ENCODE results near the gene ZNF280D. TPM values are rescaled to one million over a fixed set of nuclear protein-coding genes. Genes with fewer than 3 reads are reported as not detected.

ZNF280D gene
- polyA plus RNA-seq, 2 of the 4 experiments (the other 2 are of a cell fraction): 13.4 to 21.8 TPM

GRCh38 chr15:56659197-56659596 lies 74.1 kb downstream of the ZNF280D start (continued):
- TF ChIP-seq, protein P1, sequence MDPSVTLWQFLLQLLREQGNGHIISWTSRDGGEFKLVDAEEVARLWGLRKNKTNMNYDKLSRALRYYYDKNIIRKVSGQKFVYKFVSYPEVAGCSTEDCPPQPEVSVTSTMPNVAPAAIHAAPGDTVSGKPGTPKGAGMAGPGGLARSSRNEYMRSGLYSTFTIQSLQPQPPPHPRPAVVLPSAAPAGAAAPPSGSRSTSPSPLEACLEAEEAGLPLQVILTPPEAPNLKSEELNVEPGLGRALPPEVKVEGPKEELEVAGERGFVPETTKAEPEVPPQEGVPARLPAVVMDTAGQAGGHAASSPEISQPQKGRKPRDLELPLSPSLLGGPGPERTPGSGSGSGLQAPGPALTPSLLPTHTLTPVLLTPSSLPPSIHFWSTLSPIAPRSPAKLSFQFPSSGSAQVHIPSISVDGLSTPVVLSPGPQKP (IDR thresholded peaks at IDR 0.05; ENCODE audit: low read depth, low read length): no peak
- TF ChIP-seq NR3C1 (IDR thresholded peaks at IDR 0.05) (no peak), NFE2L2 (conservative IDR thresholded peaks at IDR 0.05; ENCODE audit: low read length) (no peak), HOXB13 (CRISPR knock-in tag; IDR thresholded peaks at IDR 0.05; ENCODE audit: low read depth) (no peak), HMGXB4 (CRISPR knock-in tag; IDR thresholded peaks at IDR 0.05; ENCODE audit: borderline replicate concordance) (no peak)

- DNase-seq (ENCODE audit: low read depth in 1 of 2, low spot score in 1 of 2) (no peak), ATAC-seq (no peak), FAIRE-seq (peak; percentile 88)
- Histone ChIP-seq H3K4me1 (no peaks in the 10 kb centered on the region), H3K4me3 (no peak overlapping the region), H3K9me3 (no peaks in the 10 kb centered on the region), H3K4me2 (no peak overlapping the region), H3K27ac (no peak overlapping the region)
- ChIA-PET CTCF (no interaction called here), POLR2A (no interaction called here)
- 85% methylated on average over 3 of the region's 3 CpGs for WGBS (ENCODE audit: missing lambda C conversion rate)
- no peak for TF ChIP-seq NFE2L2 (conservative IDR thresholded peaks at IDR 0.05; ENCODE audit: low read length)
- TF ChIP-seq, protein P2, sequence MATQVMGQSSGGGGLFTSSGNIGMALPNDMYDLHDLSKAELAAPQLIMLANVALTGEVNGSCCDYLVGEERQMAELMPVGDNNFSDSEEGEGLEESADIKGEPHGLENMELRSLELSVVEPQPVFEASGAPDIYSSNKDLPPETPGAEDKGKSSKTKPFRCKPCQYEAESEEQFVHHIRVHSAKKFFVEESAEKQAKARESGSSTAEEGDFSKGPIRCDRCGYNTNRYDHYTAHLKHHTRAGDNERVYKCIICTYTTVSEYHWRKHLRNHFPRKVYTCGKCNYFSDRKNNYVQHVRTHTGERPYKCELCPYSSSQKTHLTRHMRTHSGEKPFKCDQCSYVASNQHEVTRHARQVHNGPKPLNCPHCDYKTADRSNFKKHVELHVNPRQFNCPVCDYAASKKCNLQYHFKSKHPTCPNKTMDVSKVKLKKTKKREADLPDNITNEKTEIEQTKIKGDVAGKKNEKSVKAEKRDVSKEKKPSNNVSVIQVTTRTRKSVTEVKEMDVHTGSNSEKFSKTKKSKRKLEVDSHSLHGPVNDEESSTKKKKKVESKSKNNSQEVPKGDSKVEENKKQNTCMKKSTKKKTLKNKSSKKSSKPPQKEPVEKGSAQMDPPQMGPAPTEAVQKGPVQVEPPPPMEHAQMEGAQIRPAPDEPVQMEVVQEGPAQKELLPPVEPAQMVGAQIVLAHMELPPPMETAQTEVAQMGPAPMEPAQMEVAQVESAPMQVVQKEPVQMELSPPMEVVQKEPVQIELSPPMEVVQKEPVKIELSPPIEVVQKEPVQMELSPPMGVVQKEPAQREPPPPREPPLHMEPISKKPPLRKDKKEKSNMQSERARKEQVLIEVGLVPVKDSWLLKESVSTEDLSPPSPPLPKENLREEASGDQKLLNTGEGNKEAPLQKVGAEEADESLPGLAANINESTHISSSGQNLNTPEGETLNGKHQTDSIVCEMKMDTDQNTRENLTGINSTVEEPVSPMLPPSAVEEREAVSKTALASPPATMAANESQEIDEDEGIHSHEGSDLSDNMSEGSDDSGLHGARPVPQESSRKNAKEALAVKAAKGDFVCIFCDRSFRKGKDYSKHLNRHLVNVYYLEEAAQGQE (IDR thresholded peaks at IDR 0.05): no peak
- TF ChIP-seq JUNB (IDR thresholded peaks at IDR 0.05): no peak
- TF ChIP-seq E2F6 (IDR thresholded peaks at IDR 0.05; ENCODE audit: borderline replicate concordance, low read depth): no peak
- TF ChIP-seq, protein P3, sequence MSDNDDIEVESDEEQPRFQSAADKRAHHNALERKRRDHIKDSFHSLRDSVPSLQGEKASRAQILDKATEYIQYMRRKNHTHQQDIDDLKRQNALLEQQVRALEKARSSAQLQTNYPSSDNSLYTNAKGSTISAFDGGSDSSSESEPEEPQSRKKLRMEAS (IDR thresholded peaks at IDR 0.05): no peak
- TF ChIP-seq ZC3H11A (IDR thresholded peaks at IDR 0.05): no peak
- TF ChIP-seq SREBF2 (IDR thresholded peaks at IDR 0.05): no peak
- TF ChIP-seq EHMT2 (IDR thresholded peaks at IDR 0.05; ENCODE audit: low read depth): no peak
- TF ChIP-seq ZFP36 (IDR thresholded peaks at IDR 0.05; ENCODE audit: borderline replicate concordance, partially characterized antibody): no peak
- TF ChIP-seq HOXB5 (CRISPR knock-in tag; IDR thresholded peaks at IDR 0.05): no peak
- TF ChIP-seq MYC (IDR thresholded peaks at IDR 0.05; ENCODE audit: borderline replicate concordance, low read length): no peak
- no peak for TF ChIP-seq TFCP2L1 (CRISPR knock-in tag; IDR thresholded peaks at IDR 0.05)
- no peak for TF ChIP-seq FOSB (CRISPR knock-in tag; IDR thresholded peaks at IDR 0.05)
- no peak for TF ChIP-seq CEBPB (IDR thresholded peaks at IDR 0.05)
Observed at GRCh38 chr15:56654624-56655023, 78.7 kb downstream of the ZNF280D start.

GRCh38 chr15:56654216-56654615 lies 79.1 kb downstream of the ZNF280D start:
- POLR2A ChIA-PET: no interaction called here

More at GRCh38 chr15:56654216-56654615, 79.1 kb downstream of the ZNF280D start:
- 88% methylated on average over 1 of the region's 1 CpG for WGBS (ENCODE audit: missing lambda C conversion rate)
- H3K4me2 ChIP-seq: no peak overlapping the region
- no peak for DNase-seq (ENCODE audit: low read depth in 1 of 2, low spot score in 1 of 2)
- no peak for ATAC-seq
- H3K27ac ChIP-seq: no peak overlapping the region
- no peaks in the 10 kb centered on the region for H3K4me1 ChIP-seq
- peak; percentile 93 for FAIRE-seq
- no peak for TF ChIP-seq BHLHE40 (IDR thresholded peaks at IDR 0.05; ENCODE audit: low read depth, low read length)
- TF ChIP-seq EHMT2 (IDR thresholded peaks at IDR 0.05; ENCODE audit: low read depth): no peak
- TF ChIP-seq NR3C1 (IDR thresholded peaks at IDR 0.05): no peak
- TF ChIP-seq RFX5 (IDR thresholded peaks at IDR 0.05): no peak
- no peak for TF ChIP-seq SMC3 (IDR thresholded peaks at IDR 0.05)
- TF ChIP-seq ZC3H11A (IDR thresholded peaks at IDR 0.05): no peak
- TF ChIP-seq MAZ (IDR thresholded peaks at IDR 0.05; ENCODE audit: borderline replicate concordance, low read depth, low read length): no peak
- no peak overlapping the region for H3K4me3 ChIP-seq
- CTCF ChIA-PET: no interaction called here
- no peaks in the 10 kb centered on the region for H3K9me3 ChIP-seq
